Measurements from ENCODE around the gene PDE3A. TPM values are rescaled to one million over a fixed set of nuclear protein-coding genes. Genes with fewer than 3 reads are reported as not detected.

PDE3A gene
- total RNA-seq, 1 experiment from 2014 or later: 0.12 TPM

DNA sequence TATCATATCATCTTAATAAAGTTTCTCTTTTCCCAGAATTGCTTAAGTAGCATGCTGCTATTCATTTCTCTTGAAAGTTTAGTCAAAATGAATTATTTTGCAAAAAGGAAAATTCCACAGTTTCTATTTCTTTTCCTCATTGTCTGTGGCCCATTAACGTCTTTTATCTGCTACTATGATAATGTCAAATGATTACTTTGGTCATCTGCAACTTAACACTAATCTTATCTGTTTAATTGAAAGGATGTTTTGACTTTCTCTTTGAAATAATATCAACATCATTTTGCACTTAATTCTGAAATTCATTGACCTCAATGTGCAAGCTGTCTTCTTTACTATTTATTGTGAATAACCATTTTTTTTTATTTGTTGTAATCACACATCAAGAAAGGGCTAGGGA lies 180.3 kb downstream of the PDE3A start:
- POLR2A ChIA-PET: no interaction called here
- Histone ChIP-seq H4K20me1 (ENCODE audit: insufficient read depth) (no peaks in the 10 kb centered on the region), H3K4me3 (replicated peaks in 1 of 2; ENCODE audit: low read depth in 1 of 2, low read length in 2 of 2) (no peak overlapping the region), H3K9me3 (ENCODE audit: control insufficient read depth in 1 of 2, insufficient read depth in 1 of 2, low read depth in 1 of 2, low read length in 2 of 2) (no peaks in the 10 kb centered on the region), H3K9me2 (ENCODE audit: insufficient read depth) (no peaks in the 10 kb centered on the region), H3K9ac (ENCODE audit: low read length) (no peak overlapping the region), H3K79me2 (ENCODE audit: insufficient read depth, low read length) (no peaks in the 10 kb centered on the region), H3K27ac (ENCODE audit: low read depth, low read length) (no peak overlapping the region), H3K36me3 (ENCODE audit: control insufficient read depth in 1 of 2, insufficient read depth in 2 of 2, low read length in 2 of 2) (no peaks in the 10 kb centered on the region), H2AFZ (ENCODE audit: low read depth, low read length, poor library complexity, severe bottlenecking) (peak overlapping the region; percentile 34), H3K4me1 (ENCODE audit: control insufficient read depth in 1 of 2, insufficient read depth in 2 of 2, low read length in 2 of 2) (no peaks in the 10 kb centered on the region), H3K4me2 (ENCODE audit: low read length) (no peak overlapping the region), H3K27me3 (ENCODE audit: insufficient read depth, low read length) (no peaks in the 10 kb centered on the region)
- CTCF ChIA-PET: interaction anchor here (0.7 to 2.3 kb wide), 16 partner anchors 9 to 640 kb away, joined by 3 to 13 read pairs (median 3); no protein-coding TSS in a partner anchor
- no TSS peak for BruUV-seq (replicated peaks)
- TF ChIP-seq CEBPB (IDR thresholded peaks at IDR 0.05; ENCODE audit: low read depth) (no peak), SRF (IDR thresholded peaks at IDR 0.05; ENCODE audit: low read depth) (no peak), JUND (IDR thresholded peaks at IDR 0.05) (no peak)
- TF ChIP-seq, protein P1, sequence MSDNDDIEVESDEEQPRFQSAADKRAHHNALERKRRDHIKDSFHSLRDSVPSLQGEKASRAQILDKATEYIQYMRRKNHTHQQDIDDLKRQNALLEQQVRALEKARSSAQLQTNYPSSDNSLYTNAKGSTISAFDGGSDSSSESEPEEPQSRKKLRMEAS (IDR thresholded peaks at IDR 0.05): no peak
- TF ChIP-seq, protein P2, sequence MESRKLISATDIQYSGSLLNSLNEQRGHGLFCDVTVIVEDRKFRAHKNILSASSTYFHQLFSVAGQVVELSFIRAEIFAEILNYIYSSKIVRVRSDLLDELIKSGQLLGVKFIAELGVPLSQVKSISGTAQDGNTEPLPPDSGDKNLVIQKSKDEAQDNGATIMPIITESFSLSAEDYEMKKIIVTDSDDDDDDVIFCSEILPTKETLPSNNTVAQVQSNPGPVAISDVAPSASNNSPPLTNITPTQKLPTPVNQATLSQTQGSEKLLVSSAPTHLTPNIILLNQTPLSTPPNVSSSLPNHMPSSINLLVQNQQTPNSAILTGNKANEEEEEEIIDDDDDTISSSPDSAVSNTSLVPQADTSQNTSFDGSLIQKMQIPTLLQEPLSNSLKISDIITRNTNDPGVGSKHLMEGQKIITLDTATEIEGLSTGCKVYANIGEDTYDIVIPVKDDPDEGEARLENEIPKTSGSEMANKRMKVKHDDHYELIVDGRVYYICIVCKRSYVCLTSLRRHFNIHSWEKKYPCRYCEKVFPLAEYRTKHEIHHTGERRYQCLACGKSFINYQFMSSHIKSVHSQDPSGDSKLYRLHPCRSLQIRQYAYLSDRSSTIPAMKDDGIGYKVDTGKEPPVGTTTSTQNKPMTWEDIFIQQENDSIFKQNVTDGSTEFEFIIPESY (IDR thresholded peaks at IDR 0.05; ENCODE audit: extremely low read depth, insufficient replicate concordance, low read length): no peak
- RAD21 ChIA-PET (ENCODE audit: low non-redundant PET in 1 of 2, low total read pairs in 2 of 2, uncharacterized antibody in 2 of 2, unreplicated experiment in 2 of 2): no interaction called here
- intact Hi-C loops (cut with micrococcal nuclease): loop anchor here (2.0 kb wide), 1 partner anchor 84 kb away; no protein-coding TSS in a partner anchor
- ATAC-seq: no peak
- no peak for DNase-seq (ENCODE audit: low read depth, low spot score)

DNA sequence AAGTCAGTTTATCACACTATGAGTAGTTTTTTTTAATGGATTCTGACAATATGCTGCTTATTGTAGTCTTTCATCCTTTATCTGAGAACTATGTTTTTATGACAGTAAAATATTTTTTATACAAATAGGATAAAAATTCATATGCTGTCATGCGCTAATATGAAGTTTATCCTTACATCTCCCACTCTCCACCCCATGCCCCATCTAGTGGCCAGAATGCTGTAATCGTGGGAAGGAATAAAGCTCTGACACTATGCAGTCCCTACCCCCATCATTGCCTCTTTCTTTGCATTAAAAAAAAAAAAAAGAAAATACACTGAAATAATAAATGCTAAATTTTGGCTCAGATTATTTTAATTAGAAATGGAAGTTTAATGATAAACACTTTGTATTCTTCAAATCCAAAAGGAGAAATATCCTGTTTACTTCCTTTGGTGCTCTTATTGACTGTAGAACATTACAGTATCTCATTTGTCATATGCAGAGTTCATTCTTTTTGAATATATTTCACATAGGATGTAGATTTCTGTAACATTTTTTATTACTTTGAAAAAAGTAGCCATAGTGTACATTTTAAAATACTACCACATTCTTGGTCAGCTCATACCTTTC lies 180.9 kb downstream of the PDE3A start:
- H3K9ac ChIP-seq (ENCODE audit: low read length): no peak overlapping the region
- H3K27ac ChIP-seq (ENCODE audit: low read depth, low read length): no peak overlapping the region
- no peaks in the 10 kb centered on the region for H3K4me1 ChIP-seq (ENCODE audit: control insufficient read depth in 1 of 2, insufficient read depth in 2 of 2, low read length in 2 of 2)
- POLR2A ChIA-PET: no interaction called here
- H4K20me1 ChIP-seq (ENCODE audit: insufficient read depth): no peaks in the 10 kb centered on the region
- CTCF ChIA-PET: interaction anchor here (0.6 to 2.3 kb wide), 21 partner anchors 9 to 641 kb away, joined by 3 to 13 read pairs (median 3); no protein-coding TSS in a partner anchor
- H3K79me2 ChIP-seq (ENCODE audit: insufficient read depth, low read length): no peaks in the 10 kb centered on the region
- H2AFZ ChIP-seq (ENCODE audit: low read depth, low read length, poor library complexity, severe bottlenecking): peak overlapping the region; percentile 34
- no peak overlapping the region for H3K4me2 ChIP-seq (ENCODE audit: low read length)
- no peaks in the 10 kb centered on the region for H3K9me2 ChIP-seq (ENCODE audit: insufficient read depth)
- no peaks in the 10 kb centered on the region for H3K36me3 ChIP-seq (ENCODE audit: control insufficient read depth in 1 of 2, insufficient read depth in 2 of 2, low read length in 2 of 2)
- RAD21 ChIA-PET (ENCODE audit: low non-redundant PET in 1 of 2, low total read pairs in 2 of 2, uncharacterized antibody in 2 of 2, unreplicated experiment in 2 of 2): no interaction called here
- TF ChIP-seq RAD21 (IDR thresholded peaks at IDR 0.05; ENCODE audit: low read depth): peak; percentile 59
- TF ChIP-seq, protein P2 (IDR thresholded peaks at IDR 0.05; ENCODE audit: extremely low read depth, insufficient replicate concordance, low read length): no peak
- no peak for TF ChIP-seq SIN3A (IDR thresholded peaks at IDR 0.05; ENCODE audit: low read depth)
- no peak for TF ChIP-seq POLR2A (IDR thresholded peaks at IDR 0.05; ENCODE audit: borderline replicate concordance, extremely low read depth, insufficient read depth, insufficient read length)
- TF ChIP-seq, protein P3, sequence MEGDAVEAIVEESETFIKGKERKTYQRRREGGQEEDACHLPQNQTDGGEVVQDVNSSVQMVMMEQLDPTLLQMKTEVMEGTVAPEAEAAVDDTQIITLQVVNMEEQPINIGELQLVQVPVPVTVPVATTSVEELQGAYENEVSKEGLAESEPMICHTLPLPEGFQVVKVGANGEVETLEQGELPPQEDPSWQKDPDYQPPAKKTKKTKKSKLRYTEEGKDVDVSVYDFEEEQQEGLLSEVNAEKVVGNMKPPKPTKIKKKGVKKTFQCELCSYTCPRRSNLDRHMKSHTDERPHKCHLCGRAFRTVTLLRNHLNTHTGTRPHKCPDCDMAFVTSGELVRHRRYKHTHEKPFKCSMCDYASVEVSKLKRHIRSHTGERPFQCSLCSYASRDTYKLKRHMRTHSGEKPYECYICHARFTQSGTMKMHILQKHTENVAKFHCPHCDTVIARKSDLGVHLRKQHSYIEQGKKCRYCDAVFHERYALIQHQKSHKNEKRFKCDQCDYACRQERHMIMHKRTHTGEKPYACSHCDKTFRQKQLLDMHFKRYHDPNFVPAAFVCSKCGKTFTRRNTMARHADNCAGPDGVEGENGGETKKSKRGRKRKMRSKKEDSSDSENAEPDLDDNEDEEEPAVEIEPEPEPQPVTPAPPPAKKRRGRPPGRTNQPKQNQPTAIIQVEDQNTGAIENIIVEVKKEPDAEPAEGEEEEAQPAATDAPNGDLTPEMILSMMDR (IDR thresholded peaks at IDR 0.05 in 2 of 3, conservative IDR thresholded peaks at IDR 0.05 in 1 of 3; ENCODE audit: borderline replicate concordance in 1 of 3, insufficient read depth in 1 of 3, low read depth in 2 of 3, low read length in 2 of 3): peak; percentile 43 to 78 (median 71); a peak in 5 of 6 replicates
- no peak for TF ChIP-seq EZH2 (IDR thresholded peaks at IDR 0.05)
- no peak for TF ChIP-seq FOSL1 (IDR thresholded peaks at IDR 0.05; ENCODE audit: low read depth)
- TF ChIP-seq CBX3 (IDR thresholded peaks at IDR 0.05; ENCODE audit: low read depth): 0 out of 2 replicates have a peak, but pooled peaks have one; percentile 14
- ATAC-seq: peak; percentile 98
- peak; percentile 34 for DNase-seq (ENCODE audit: low read depth, low spot score)
- no TSS peak for BruUV-seq (replicated peaks)
- H3K9me3 ChIP-seq (ENCODE audit: control insufficient read depth in 1 of 2, insufficient read depth in 1 of 2, low read depth in 1 of 2, low read length in 2 of 2): no peaks in the 10 kb centered on the region
- no peak overlapping the region for H3K4me3 ChIP-seq (replicated peaks in 1 of 2; ENCODE audit: low read depth in 1 of 2, low read length in 2 of 2)
- no peaks in the 10 kb centered on the region for H3K27me3 ChIP-seq (ENCODE audit: insufficient read depth, low read length)
- intact Hi-C loops (cut with micrococcal nuclease): loop anchor here (2.0 kb wide), 1 partner anchor 84 kb away; no protein-coding TSS in a partner anchor

Data from HCT116 (cell line).